HL-60/S4 (cell line): ENCODE results near the gene ADTRP.

Source experiments
- in situ Hi-C: fragments of 300-500 bp; cut with MboI; formaldehyde crosslinking; loops from 2 replicates; pipeline ENCODE4 v1.14.3; 2022; ENCODE audit warnings: low sequenced_read_pairs

ADTRP gene

DNA sequence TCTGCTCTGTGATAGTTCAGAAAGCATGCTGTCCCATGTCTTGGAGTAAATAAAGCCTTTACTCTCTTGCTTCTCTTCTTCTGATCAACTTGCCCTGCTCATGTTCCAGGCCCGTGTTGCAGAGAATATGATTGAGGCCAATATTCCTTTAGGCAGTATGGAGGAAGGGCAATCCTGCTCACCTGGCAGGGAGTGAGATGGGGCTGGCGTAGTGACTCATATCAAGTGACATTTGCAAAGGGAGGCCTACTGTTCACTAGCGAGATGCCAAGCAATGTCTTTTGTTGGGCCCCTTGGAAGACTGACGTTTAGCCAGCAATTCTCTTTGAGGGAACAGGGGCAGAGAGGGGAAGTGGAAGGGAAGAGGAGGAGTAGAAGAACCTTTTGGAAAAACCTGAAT is 19.7 kb downstream of the ADTRP start:
- in situ Hi-C loops: no loop called here

DNA sequence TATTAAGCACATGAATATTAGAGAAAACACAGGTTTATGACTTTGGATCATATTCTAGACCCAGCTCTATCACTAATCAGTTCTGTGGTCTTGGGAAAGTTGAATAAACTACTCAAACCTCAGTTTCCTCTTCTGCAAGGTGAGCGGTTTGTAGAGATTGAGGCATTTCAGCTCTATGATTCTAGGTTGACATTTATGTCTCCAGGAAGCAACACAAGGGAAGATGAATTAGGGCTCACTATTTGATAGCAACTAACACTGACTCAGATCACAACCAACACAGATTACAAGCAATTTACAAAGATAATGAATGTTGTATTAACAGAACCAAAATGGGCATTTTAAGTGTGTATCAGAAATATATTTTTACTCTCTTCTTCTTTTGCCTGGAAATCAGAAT is 21.9 kb downstream of the ADTRP start:
- in situ Hi-C loops: no loop called here

DNA sequence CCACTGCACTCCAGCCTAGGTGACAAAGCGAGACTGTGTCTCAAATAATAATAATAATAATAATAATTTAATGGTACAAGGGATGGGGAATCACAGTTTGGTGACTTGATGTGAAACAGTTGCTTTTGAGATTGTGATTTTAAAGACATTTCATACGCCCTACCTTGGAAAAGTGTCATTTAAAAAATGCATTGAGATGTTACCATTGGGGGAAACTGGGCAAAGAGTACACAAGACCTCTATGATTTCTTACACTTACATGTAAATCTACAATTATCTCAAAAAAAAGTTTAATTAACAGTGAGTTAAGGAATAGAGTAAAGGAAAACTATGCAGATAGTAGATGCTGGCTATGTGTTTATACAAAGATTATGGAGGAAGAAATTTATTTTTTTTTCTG is 22.3 kb downstream of the ADTRP start:
- in situ Hi-C loops: no loop called here

DNA sequence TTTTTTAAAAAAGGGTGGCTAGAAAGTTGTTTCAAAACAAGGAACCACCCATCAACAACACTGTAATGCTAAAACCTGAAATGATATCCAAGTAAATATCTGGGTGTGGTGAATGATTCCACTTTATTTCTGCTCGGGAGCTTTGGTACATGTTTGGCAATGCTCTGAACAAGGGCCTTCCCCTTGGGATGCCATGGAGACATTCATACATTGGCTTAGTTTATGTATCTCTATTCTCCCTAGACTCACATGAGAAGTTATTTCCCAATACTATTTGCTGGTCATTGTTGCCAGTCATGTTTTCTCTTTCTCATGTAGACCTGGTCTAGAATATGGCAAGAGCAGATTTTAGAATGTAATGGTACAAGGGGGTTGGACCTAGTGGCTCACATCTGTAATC is 22.9 kb downstream of the ADTRP start:
- in situ Hi-C loops: no loop called here

DNA sequence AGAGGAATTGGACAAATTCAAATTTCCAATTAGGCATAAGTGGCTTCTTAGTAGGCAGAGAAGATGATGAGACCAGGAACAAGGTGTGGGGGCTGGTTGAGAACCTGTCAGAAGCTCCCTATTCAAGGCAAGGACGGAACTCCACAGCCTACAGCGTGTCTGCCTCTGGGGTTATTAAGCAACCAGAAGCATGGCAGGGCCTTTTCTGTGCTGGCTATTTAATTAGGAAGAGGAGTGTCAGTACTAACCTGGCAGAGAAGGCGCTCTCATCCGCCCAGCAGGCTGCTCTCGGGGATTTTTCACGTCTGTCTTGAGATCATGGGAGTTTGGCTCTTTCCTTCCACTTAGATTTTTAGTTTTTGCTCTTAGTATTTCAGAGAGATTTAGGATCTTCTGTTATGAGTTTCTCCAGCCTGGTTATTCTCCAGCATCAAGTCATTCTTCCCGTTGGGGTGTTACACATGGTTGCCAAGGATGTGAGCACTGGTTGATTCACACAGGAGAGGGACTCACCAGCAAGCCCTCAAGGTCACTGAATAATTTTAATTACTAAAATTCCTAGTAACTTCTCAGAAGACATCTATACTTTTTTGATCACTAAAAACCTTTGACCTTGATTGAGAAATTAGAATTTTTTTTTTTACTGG is 23.9 kb downstream of the ADTRP start:
- in situ Hi-C loops: no loop called here

DNA sequence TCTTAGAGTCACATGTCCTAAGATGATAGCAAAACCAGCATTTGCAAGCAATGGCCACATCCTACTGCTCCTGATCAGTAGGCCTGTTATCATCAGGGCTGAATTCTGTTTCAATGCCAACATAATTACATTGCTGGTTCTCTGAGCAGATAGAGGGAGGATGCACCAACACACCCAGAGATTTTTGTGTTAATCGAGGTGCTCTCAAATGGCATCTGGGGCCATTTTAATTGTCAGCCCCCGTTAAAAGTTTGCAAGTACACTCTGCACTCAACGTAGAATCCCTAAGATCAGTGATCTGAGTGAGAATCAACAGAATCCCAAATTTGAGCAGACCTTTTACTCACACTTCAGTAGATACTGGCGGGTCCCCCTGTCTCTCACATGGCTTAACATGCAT is 24.8 kb downstream of the ADTRP start:
- in situ Hi-C loops: no loop called here

DNA sequence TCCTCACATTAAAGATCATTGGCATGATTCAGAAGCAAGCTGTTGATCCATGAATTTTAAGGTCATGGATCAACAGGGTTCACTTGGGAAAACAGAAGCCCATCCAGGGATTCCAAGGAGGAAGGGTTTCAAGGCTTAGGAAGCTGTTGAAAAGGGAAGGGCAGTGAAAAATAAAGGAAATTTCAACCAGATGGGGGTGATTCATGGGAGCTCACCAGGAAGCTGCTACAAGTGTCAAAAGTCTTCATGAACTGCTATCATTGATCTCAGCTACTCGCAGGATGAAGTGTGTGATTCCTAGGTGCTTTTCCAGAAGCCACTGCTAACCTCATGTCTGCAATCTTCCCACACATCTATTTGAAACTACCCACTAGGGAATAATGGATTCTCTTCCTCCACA is 26.2 kb downstream of the ADTRP start:
- in situ Hi-C loops: no loop called here

DNA sequence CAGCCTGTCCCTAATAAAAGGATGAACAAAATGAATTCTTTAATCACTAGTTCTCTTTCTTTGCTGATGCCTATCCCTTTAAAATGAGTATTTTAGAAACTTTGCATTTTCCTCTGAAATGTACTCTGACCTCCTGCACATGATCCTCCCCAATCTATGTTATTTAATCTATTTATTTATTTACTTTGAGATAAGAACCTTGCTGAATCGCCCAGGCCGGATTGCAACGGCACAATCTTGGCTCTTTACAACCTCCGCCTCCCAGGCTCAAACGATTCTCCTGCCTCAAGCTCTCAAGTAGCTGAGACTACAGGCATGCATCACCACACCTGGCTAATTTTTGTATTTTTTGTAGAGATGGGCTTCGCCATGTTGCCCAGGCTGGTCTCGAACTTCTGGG is 27.9 kb downstream of the ADTRP start:
- in situ Hi-C loops: no loop called here

DNA sequence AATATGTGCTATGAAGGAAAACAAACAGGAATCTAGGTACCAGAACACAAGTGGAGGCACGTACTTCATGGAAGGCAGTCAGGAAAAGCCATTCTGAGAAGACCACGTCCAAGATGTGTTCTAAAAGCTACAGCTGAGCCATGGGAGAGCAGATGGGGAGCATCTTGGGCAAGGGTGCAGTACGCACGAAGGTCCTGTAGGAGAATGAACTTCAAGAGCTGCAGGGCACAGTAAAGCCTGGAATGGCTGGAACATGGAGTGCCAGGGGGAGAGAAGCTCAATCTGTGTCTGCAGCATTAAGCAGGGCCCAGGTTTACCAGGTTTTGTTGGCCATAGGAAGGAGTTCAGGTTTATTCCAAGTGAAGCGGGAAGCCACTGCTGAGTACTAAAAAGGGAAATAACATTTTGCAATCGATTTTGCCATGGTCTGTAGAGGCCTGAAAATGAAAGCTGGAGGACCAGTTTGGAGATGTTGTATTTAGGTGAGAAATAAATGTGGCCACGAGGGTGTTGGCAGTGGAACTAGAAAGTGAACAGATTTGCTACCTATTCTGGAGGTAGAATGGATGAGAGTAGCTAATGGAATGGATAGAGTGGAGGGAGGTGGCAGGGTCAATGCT is 29.9 kb downstream of the ADTRP start:
- in situ Hi-C loops: no loop called here

DNA sequence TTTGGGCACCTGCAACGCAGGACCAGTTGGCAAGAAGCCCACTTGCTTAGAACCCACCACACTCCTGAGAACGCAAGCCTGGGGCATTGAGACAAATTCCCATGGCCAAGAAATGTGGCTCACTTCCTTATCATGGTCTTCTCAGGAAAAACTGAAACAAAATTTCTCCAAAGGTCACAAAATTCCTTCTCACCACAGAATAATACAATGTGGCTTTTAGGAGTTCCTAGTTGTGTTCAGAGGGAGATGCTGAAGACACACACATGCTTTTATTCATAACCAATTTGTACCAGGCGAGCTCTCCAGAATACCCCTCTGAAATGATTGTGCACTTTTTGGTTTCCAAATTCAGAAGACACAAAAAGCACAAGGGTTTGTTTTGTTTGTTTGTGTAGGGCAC is 31.6 kb downstream of the ADTRP start:
- in situ Hi-C loops: no loop called here

DNA sequence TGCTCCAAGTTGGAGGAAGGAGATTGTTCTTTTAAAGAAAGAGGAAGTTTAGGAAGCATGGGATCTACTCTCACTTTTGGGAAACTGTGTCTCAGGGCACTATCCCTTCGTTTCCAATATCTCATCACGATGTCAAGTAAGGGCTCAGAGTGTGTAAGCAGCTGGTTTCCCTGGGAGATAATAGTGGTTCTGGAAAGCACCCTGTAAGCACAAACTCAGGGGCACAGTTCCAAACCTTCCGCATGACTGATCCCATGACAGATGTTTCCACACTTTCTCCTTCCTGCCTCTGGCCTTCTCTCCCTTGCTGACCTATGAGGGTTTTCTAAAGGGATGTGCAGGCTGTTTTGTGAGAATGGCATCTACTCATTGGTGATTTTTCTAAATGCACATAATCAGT is 33.9 kb downstream of the ADTRP start:
- in situ Hi-C loops: no loop called here

DNA sequence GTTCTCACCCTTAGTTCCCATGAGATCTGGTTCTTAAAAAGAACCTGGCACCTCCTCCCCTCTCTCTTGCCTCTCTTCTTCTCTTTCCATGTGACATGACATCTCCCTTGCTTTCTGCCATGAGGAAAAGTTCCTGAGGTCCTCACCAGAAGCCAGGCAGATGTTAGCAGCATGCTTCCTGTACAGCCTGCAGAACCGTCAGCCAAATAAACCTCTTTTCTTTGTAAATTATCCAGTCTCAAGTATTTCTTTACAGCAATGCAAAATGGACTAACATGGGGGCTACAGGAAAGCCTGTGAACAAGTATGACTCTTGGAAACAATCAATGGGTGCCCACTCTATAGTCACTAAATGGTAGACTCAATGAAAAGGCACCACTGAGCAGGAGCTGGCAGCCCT is 34.5 kb downstream of the ADTRP start:
- in situ Hi-C loops: no loop called here

DNA sequence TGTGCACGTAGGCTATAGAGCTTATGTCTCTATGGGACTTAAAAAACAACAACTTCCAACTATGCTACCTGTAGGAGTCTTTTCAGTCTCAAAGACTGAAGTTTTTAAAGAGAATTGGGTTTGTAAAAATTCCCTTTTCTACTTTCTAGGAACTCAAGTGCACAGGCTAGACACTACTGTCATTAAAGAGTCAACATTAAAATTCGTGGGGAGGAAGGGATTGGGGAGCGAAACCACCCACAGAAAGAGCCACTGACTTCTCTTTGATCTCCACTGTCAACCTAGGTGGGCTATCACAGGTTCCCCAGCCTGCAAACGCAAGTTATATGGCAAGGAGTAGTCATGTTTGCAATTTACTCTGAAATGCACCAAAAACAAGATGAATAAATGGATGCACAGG is 37.7 kb downstream of the ADTRP start:
- in situ Hi-C loops: no loop called here

DNA sequence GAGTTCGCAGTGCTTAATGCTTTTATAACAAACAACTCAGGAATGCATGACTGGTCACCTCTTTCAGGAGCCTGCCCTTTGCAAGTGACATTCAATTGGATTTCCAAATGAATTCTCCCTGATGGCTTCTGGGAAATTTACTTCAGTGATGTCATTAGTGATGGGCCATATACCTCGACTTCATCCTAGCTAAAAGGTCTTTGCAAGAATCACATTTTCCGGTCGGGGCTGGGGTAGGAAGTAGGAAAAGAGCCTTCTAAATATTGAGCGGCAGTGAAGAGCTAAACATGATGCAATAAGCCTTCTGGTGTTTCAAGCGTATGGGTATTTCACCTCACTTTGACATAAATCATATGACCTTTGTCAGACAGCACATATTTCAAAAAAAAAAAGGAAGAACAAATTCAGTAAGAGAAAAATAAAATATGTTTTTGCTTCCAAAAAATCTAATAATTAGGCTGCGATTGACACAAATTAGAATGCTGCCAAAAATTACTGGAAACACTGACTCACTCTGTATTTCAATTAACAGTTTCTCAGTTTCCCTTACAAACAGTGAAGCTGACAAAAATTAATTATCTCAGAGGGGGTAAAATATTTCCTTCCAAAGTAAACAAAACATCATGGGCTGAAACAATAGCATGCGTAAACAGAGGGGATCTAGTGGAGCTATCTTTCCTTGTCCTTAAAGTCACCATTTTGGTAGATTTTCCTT is 39.8 kb downstream of the ADTRP start:
- in situ Hi-C loops: no loop called here

DNA sequence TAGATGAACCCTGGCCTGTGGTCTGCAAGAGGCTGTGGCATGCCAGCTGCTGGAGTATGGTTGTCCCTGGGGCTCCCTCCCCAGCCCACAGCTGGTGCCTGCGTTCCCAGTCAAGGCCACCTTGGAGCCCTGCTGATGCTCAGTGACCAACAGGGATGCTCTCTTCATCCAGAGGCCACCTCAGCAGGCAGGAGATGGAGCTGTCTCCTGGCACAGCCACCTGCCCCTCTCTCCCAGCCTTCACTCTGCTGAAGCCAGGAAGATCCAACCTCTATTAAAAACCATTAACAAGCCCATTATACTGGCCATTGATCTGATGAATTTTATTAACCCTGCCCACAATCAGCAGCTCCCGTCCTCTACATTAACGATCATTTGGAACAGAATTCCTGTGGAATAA is 40.4 kb downstream of the ADTRP start:
- in situ Hi-C loops: no loop called here

DNA sequence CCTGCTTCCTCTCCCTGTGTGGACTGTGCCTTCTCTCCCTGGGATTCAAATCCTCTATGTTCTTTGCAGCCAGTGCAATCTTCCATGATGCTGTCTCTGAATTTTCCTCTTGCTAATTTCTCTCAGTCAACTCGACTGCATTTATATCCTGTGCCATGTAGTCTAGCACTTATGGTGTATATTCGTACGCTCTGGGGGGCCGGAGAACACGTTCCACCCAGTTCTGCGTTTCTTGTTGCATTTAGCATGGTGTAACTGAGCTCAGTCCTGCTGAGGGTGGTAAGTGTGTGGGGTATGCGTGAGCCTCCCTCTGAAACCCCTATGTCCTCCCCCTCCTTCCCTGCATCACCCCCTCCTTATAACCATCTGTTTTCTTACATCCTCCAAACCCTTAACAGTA is 42.0 kb downstream of the ADTRP start:
- in situ Hi-C loops: no loop called here

DNA sequence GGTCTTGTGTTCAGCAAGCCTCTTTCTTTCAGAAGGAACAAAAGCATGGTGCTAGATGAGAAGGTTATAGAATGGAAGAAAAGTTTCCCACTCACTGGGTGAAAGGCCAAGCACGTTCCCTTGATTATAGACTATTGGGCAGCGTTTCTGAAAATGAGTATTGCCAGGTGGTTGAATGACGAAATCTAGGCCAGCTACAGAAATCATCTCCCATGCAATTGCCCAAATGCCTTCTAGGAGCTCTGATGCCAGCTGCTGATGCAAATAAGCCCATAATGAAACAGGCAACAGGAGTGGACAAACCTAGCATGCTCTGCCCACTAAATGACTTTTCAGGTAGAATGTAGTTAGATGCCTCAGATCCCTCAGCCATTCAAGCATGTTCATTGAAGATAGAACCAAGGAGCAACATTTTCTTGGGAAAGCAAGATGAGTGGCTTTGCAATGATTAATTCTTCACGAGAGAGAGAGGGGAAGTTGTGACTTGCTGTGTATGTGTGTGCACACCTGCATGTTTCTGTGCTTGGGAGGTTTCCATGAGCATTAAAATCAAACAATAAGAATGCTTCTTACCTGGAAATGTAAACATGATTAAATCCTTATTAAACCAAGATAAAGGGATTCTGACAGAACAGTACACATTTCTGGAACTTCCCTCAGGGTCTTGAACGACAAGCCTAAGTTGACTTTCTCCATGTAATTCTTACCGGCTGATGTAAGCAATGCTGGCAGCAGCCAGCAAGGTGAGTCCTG is 43.6 kb downstream of the ADTRP start:
- in situ Hi-C loops: no loop called here

DNA sequence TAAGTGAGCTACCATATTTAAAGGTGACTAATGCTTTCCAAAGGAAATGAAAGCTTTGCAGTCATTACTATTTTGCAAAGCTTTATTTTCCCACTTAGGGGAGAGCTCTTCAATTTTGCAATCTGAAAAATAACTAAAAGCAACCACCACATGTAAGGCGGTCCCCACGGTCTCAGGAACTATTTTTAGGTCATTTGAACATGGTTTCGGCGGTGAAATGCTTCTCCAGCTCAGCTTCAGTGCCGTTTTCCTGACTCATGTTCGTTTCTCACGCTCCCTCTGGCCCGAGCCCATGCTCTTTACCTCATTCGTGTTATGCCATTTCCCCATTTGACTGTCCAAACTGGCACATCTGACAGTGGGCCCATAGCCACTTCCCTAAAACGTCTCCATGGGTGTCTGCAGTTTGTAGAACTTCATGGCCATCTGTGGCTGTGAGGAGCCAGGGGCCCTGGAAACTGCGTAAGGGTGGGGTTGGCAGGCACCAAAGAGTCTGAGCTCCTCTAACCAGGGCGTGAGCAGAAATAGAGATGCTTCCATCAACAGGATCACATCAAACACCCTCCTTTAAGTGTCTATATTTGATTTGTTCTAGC is 46.5 kb downstream of the ADTRP start:
- in situ Hi-C loops: no loop called here

DNA sequence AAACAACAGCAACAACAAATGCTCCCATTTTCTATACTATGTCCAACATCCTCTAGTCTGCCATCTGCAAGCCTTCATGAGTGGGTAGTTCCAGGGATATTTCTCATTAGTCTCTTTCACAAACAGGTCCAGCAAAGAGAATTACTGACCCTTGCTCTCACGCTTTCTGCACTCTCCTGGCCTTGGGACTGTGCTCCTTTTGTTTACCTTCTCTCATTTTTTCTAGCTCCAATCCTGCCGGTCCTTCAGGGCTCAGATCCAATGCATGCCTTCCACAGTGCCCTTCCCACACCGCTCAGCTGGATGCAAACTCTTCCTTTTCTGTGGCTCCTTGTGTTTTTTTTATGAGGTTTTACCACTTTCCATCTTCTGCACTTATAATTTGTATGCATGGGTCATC is 47.2 kb downstream of the ADTRP start:
- in situ Hi-C loops: no loop called here

DNA sequence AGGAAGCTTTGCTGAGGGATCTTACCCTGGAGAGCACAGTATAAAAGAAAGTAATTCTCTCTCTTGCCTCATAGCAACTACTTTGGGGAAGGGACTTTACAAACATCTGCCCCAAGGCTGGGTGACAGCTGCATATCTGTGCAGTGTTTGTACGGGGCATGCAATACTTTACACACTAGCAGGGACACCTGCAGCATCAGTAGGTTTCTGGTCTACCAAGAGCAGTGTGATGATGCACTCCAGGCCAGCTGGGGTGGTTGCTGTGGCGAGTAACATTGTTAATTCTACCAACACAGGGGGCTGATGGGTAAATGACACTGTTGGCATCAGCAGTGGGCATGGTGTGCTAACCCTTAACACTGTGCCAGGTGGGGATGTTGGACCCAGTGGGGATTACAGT is 48.0 kb downstream of the ADTRP start:
- in situ Hi-C loops: no loop called here

DNA sequence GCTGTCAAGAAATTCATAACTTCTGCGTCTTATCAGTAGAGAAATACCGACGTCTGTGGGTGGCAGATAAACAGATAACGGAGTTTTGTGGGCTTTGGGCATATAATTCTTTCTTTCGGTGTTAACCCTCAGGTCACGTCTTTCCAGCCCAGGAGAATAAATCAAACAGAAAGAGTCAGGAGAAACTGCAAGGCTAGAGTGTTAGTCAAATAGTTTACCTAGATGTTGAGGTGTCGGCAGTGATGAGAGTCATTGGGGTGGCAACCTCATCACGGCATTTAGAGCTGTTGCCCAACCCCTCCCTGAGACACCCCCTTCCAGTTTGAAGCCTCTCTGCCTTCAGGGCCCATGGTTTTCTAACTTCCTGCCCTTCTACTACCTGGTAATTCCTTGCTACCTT is 49.5 kb downstream of the ADTRP start:
- in situ Hi-C loops: no loop called here
